ENCODE measurements around the gene UBQLN1. TPM values are rescaled to one million over a fixed set of nuclear protein-coding genes. Genes with fewer than 3 reads are reported as not detected.

Gene UBQLN1
- total RNA-seq, 1 experiment from 2014 or later = 56.3 TPM

DNA sequence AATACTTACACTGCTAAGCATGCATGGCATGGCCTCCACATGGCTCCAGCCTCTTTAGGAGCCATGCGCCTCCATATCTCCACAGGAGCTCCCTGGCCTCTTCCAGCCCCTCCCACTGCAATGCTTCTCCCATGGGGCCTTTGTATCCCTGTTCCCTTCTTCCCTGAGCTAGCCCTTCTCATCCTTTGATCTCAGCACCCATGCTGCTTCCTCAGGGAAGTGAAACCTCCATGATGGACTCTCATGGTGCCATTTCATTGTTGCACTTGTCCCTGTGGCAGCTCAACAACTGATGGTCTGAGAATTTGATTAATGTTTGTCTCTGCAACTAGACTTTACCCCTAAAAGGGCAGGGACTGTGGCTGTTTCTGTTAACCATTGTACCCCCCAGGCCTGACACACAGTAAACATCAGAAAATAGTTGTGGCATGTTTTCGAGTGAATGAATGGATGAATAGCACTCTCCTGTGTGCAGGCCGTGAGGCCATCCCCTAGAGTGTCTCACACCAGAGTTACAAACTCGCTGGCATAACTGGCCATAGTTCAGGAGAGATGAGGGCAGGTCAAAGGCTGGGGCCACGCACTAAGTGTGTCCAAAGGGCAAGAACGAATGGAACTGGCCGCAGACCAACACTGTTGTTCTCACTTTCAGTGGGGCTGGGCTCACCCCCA lies 78.2 kb downstream of the UBQLN1 start:
- DNase-seq = no peak
- H3K4me3 Mint-ChIP-seq (ENCODE audit: unreplicated experiment) = no peak overlapping the region
- TF ChIP-seq, protein P1, sequence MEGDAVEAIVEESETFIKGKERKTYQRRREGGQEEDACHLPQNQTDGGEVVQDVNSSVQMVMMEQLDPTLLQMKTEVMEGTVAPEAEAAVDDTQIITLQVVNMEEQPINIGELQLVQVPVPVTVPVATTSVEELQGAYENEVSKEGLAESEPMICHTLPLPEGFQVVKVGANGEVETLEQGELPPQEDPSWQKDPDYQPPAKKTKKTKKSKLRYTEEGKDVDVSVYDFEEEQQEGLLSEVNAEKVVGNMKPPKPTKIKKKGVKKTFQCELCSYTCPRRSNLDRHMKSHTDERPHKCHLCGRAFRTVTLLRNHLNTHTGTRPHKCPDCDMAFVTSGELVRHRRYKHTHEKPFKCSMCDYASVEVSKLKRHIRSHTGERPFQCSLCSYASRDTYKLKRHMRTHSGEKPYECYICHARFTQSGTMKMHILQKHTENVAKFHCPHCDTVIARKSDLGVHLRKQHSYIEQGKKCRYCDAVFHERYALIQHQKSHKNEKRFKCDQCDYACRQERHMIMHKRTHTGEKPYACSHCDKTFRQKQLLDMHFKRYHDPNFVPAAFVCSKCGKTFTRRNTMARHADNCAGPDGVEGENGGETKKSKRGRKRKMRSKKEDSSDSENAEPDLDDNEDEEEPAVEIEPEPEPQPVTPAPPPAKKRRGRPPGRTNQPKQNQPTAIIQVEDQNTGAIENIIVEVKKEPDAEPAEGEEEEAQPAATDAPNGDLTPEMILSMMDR (IDR thresholded peaks at IDR 0.05; ENCODE audit: insufficient read depth in 1 of 2, low read depth in 1 of 2, low read length in 1 of 2, severe bottlenecking in 1 of 2, unreplicated experiment in 1 of 2) = no peak
- Histone ChIP-seq H3K4me3 (ENCODE audit: low read depth, low read length) (no peak overlapping the region), H3K9me3 (no peaks in the 10 kb centered on the region), H3K27me3 (replicated peaks; ENCODE audit: control insufficient read depth, insufficient read depth, low read length) (no peaks in the 10 kb centered on the region), H3K4me1 (peaks cover 11% of the 10 kb centered on the region), H3K36me3 (ENCODE audit: control insufficient read depth, insufficient read depth, low read length) (no peaks in the 10 kb centered on the region)
- ChIA-PET CTCF (no interaction called here), POLR2A (no interaction called here)
- intact Hi-C loops (cut with micrococcal nuclease; ENCODE audit: unreplicated experiment) = loop anchor here (10.0 kb wide), 1 partner anchor 295 kb away; the partner anchor contains the start of gene KIF27
- no TSS peak for BruUV-seq (replicated peaks)
- H3K27ac Mint-ChIP-seq (ENCODE audit: unreplicated experiment) = no peak overlapping the region
- peaks cover 7% of the 10 kb centered on the region for H3K36me3 Mint-ChIP-seq (ENCODE audit: insufficient read depth, unreplicated experiment)
- H3K27me3 Mint-ChIP-seq (ENCODE audit: insufficient read depth, unreplicated experiment) = no peaks in the 10 kb centered on the region
- H3K4me1 Mint-ChIP-seq (ENCODE audit: low read depth, unreplicated experiment) = peaks cover 25% of the 10 kb centered on the region
- H3K9me3 Mint-ChIP-seq (ENCODE audit: unreplicated experiment) = no peaks in the 10 kb centered on the region

DNA sequence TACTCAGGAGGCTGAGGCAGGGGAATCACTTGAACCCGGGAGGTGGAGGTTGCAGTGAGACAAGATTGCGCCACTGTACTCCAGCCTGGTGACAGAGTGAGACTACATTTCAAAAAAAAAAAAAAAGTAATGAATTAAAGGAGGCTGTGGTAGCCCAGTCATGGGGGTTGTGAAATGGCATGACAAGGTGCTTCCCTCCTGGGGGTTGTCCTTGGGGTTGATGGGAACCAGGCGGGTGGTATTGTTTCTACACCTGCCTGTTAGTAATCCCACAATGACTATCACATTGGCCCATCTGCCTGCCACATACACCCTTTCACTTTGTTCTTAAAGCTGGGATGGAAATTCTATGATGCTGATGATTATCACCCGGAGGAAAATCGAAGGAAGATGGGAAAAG lies 79.2 kb downstream of the UBQLN1 start:
- no peak overlapping the region for H3K4me3 Mint-ChIP-seq (ENCODE audit: unreplicated experiment)
- no peaks in the 10 kb centered on the region for H3K9me3 Mint-ChIP-seq (ENCODE audit: unreplicated experiment)
- no TSS peak for BruUV-seq (replicated peaks)
- Histone ChIP-seq H3K36me3 (ENCODE audit: control insufficient read depth, insufficient read depth, low read length) (no peaks in the 10 kb centered on the region), H3K4me1 (peaks cover 11% of the 10 kb centered on the region), H3K9me3 (no peaks in the 10 kb centered on the region), H3K27me3 (replicated peaks; ENCODE audit: control insufficient read depth, insufficient read depth, low read length) (no peaks in the 10 kb centered on the region), H3K4me3 (ENCODE audit: low read depth, low read length) (no peak overlapping the region)
- no peak for DNase-seq
- peaks cover 31% of the 10 kb centered on the region for H3K4me1 Mint-ChIP-seq (ENCODE audit: low read depth, unreplicated experiment)
- ChIA-PET CTCF (no interaction called here), POLR2A (no interaction called here)
- no peaks in the 10 kb centered on the region for H3K27me3 Mint-ChIP-seq (ENCODE audit: insufficient read depth, unreplicated experiment)
- peaks cover 13% of the 10 kb centered on the region for H3K36me3 Mint-ChIP-seq (ENCODE audit: insufficient read depth, unreplicated experiment)
- no peak overlapping the region for H3K27ac Mint-ChIP-seq (ENCODE audit: unreplicated experiment)
- intact Hi-C loops (cut with micrococcal nuclease; ENCODE audit: unreplicated experiment) = loop anchor here (10.0 kb wide), 1 partner anchor 296 kb away; the partner anchor contains the start of gene KIF27
- TF ChIP-seq, protein P1 (IDR thresholded peaks at IDR 0.05; ENCODE audit: insufficient read depth in 1 of 2, low read depth in 1 of 2, low read length in 1 of 2, severe bottlenecking in 1 of 2, unreplicated experiment in 1 of 2) = no peak

DNA sequence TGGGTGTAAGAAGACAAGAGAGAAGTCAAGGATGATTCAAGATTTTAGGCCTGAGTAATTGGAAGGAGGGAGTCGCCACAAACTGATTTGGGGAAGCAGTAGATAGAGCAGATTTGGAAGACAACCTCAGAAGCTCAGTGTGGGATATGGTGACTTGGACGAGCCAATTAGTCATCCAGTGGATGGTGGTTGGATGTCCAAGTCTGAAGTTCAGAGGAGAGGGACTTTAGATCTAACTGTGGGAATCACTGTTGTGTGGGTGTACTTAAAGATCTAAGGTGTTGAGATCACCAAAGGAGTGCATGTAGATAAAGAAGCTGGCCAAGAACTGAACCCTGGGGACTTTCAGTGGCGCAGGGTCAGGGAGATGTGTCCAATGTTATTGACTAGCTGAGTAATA lies 82.6 kb downstream of the UBQLN1 start:
- POLR2A ChIA-PET = no interaction called here
- H3K4me3 Mint-ChIP-seq (ENCODE audit: unreplicated experiment) = no peak overlapping the region
- H3K27ac Mint-ChIP-seq (ENCODE audit: unreplicated experiment) = no peak overlapping the region
- DNase-seq = no peak
- peaks cover 30% of the 10 kb centered on the region for H3K4me1 Mint-ChIP-seq (ENCODE audit: low read depth, unreplicated experiment)
- TF ChIP-seq, protein P1 (IDR thresholded peaks at IDR 0.05; ENCODE audit: insufficient read depth in 1 of 2, low read depth in 1 of 2, low read length in 1 of 2, severe bottlenecking in 1 of 2, unreplicated experiment in 1 of 2) = no peak
- peaks cover 13% of the 10 kb centered on the region for H3K36me3 Mint-ChIP-seq (ENCODE audit: insufficient read depth, unreplicated experiment)
- no peaks in the 10 kb centered on the region for H3K9me3 Mint-ChIP-seq (ENCODE audit: unreplicated experiment)
- Histone ChIP-seq H3K27me3 (replicated peaks; ENCODE audit: control insufficient read depth, insufficient read depth, low read length) (no peaks in the 10 kb centered on the region), H3K36me3 (ENCODE audit: control insufficient read depth, insufficient read depth, low read length) (no peaks in the 10 kb centered on the region), H3K4me3 (ENCODE audit: low read depth, low read length) (no peak overlapping the region), H3K4me1 (peaks cover 20% of the 10 kb centered on the region), H3K9me3 (no peaks in the 10 kb centered on the region)
- CTCF ChIA-PET = no interaction called here
- intact Hi-C loops (cut with micrococcal nuclease; ENCODE audit: unreplicated experiment) = loop anchor here (10.0 kb wide), 1 partner anchor 300 kb away; the partner anchor contains the start of gene KIF27
- BruUV-seq (replicated peaks) = no TSS peak
- H3K27me3 Mint-ChIP-seq (ENCODE audit: insufficient read depth, unreplicated experiment) = no peaks in the 10 kb centered on the region

All from Caco-2 (cell line).